NK-92 (cell line): ENCODE data around the gene AURKAIP1.
"Not testable (repeated sequence)": the region's sequence is repeated elsewhere in the genome, so short reads cannot be mapped to it uniquely, and the experiment has no call there.

Experiments used
- DNase-seq: peaks from one replicate; lab custom pipeline; 2025; ENCODE audit not compliant: unreplicated experiment; lab: John Stamatoyannopoulos, UW

The AURKAIP1 gene

GRCh38 chr1:1374929-1375662, at the start of gene AURKAIP1:
Gene AURKAIP1, minus strand, starts transcription at chr1:1375207. Its CDS starts 451 bp downstream, at chr1:1374756.
- DNase-seq = peak; percentile 59

GRCh38 chr1:1424707-1425106, 49.7 kb upstream of the AURKAIP1 start:
- DNase-seq = no peak

- no peak for DNase-seq
These were observed 48.2 kb upstream of the AURKAIP1 start for GRCh38 chr1:1423245-1423597.

GRCh38 chr1:1422465-1423244, 47.6 kb upstream of the AURKAIP1 start:
- DNase-seq = no peak

GRCh38 chr1:1421907-1422464, 47.0 kb upstream of the AURKAIP1 start:
- DNase-seq = no peak

- no peak for DNase-seq
These were observed 46.3 kb upstream of the AURKAIP1 start, which contains the start of gene ANKRD65 for GRCh38 chr1:1421147-1421906. Gene ANKRD65, minus strand, starts transcription at chr1:1421276. Its CDS starts 271 bp downstream, at chr1:1421005.

DNA sequence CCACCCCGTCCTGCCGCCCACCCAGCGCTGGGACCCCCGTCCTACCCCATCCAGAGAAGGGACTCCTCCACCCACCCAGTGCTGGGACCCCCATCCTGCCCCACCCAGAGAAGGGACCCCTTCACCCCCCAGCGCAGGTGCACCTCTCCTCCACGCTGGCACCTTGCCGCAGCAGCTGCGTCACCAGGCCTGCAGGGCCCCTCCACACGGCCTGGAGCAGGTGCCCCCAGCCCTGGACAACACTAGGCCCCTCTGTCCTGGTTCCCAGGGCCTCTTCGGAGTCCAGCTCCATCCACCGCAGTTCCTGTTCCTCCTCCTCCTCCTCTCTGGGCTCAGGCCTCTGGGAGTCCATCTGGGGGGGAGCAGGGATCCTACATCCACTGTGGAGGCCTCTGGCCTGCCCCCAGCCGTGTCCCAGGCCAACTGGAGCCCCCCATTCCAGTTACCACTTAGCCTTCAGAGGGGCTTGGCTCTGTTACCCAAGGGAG, 45.7 kb upstream of the AURKAIP1 start:
- DNase-seq = no peak

- no peak for DNase-seq
These were observed 45.0 kb upstream of the AURKAIP1 start for GRCh38 chr1:1419813-1420653.

DNA sequence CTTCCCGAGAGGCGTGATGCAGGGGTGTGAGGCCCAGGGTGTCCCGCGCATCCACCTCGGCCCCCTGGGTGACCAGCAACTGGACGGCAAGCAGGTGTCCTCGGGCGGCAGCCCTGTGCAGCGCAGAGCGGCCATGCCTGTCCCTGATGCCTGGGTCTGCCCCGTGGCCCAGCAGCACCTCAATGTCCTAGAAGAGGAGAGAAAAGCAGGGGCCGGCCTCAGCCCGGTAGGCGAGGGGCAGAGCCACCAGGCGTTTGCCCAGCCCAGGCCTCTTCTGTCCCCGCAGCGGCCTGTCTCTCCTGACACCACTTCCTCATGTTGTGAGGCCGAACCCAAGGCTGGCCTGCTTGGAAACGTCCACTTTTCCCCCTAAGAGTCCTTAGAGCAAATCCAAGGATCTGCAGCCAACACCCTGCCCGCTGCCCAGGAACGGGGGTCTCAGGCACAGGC, 44.4 kb upstream of the AURKAIP1 start:
- no peak for DNase-seq

DNA sequence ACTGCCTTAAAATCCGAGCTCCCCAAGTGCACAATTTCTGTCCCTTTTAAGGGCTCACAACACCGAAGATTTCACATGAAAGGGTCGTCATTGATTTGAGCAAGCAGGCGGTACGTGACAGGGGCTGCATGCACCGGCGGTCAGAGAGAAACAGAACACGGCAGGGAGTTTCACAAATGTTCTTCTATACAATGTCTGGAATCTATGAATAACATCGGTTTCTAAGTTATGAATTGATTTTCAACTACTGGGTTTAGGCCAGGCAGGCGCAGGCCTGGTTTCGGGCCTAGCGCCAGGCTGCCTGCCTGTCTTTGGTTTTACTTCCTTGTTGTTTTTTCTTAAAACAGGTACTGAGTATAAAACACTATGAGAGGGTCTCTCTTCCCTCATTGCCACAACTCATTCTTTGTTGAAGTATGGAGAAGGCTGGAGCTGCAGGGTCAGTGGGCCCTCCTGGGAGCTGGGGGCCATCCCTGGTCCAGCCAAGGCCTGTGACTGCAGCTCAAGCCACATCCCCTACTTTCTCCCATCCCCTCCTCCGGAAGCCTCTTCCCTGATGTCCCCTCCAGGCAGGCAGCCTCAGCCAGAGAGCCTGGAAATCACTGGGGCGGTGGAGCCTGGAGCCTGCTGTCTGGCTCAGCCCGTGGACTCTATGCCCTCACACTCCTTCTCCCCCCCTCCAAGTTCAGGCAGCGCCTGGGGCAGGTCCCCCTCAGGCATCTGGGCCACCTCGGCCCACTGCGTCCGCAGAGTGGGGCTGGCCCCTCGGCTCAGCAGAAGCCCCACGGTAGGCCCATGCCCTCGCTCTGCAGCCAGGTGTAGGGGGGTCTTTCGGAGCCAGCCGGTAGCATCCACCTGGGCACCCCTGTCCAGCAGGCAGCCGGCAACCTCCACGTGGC, 43.7 kb upstream of the AURKAIP1 start:
- no peak for DNase-seq

DNA sequence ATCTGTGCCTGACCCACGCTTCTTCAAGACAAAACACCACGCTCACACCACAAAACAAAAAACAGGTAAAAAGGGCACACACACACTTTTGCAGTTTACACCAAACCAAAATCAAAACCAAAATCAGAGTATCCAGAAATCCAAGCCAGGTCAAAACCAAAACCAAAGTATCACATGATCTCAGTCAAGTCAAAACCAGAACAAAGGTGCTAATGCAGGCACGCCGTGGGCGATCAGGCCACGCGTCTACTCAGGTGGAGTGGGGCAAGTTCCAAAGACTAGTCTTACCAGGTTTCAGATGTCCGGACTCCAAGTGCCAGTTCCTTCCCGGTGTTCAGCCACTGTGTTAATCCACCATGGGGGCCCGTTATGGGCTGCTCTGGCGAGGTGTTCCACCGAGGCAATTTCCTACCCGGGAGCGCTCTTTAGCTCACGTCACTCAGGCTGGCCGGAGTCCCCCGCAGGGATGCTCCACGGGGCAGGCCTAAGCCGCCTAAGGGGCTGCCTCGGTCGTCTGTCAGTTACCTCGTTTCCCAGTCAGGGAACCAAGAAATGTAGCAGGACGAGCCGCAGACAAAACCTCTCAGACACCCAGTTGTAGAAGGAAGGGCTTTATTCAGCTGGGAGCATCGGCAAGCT, 42.9 kb upstream of the AURKAIP1 start:
- not testable (repeated sequence) for DNase-seq

DNA sequence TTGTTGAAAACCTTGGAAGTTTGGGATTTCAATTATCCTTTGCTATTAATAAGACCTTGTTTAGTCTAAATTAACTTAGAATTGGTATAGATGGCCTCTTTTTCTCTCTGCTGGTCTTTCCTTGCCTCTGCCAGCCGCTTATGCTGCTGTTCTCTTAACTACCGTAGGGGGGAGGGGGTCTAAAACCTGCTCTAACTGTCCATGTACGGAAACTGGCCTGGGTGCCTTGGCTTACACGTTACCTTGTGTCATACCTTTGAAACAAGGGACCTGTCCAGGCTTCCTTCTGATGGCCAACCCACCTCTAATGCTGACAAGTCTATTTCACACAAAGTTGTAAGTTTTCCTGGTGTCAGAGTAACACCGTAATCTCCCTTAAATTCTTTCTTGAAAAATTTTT, 42.4 kb upstream of the AURKAIP1 start:
- not testable (repeated sequence) for DNase-seq

- no peak for DNase-seq
These were observed 40.7 kb upstream of the AURKAIP1 start for GRCh38 chr1:1415751-1416150.

- DNase-seq = not testable (repeated sequence)
These were observed 37.4 kb upstream of the AURKAIP1 start for GRCh38 chr1:1412311-1412902.

DNA sequence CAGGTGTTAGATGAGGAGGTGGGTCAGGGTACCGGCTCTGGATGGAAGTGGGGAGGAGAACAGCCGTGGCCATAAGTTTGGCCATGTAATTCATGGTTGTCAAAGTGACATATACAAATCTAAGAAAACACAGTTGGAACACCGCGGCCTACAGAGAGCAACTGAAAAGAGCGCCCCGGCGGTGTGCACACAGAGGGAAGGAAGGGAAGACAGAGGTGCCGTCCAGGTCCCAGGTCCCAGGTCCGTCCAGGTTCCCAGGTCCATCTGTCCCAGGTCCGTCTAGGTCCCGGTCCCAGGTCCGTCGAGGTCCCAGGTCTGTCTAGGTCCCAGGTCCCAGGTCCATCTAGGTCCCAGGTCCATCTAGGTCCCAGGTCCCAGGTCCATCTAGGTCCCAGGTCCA, 36.6 kb upstream of the AURKAIP1 start:
- DNase-seq = no peak

DNA sequence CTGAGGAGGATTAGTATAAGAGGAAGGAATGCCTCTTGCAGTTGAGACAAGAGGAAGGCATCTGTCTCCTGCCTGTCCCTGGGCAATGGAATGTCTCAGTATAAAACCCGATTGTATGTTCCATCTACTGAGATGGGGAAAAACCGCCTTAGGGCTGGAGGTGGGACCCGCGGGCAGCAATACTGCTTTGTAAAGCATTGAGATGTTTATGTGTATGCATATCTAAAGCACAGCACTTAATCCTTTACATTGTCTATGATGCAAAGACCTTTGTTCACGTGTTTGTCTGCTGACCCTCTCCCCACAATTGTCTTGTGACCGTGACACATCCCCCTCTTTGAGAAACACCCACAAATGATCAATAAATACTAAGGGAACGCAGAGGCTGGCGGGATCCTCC, 35.2 kb upstream of the AURKAIP1 start:
- DNase-seq = not testable (repeated sequence)

DNA sequence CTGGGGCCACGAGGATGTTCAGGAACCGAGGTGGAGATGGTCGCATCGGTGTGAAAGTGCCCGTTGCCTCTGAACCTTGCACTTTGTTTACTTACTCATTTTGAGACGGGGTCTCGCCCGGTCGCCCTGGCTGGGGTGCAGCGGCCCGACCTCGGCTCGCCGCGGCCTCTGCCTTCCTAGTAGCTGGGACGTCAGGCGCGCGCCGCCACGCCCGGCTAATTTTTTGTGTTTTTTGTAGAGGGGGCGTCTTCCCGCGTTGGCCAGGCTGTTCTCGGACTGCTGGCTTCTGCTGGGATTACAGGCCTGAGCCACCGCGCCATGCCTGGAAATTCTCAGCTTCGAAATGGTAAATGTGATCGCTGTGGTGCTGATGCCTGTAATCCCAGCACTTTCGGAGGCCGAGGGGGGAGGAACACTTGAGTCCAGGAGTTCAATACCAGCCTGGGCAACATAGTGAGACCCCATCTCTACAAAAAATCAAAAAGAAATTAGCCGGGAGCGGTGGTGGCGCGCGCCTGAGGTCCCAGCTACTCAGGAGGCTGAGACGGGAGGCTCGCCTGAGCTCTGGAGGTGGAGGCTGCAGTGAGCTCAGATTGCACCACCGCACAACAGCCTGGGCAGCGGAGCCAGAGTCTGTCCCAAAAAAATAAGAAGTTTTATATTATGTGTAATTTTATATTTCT, 32.8 kb upstream of the AURKAIP1 start:
- no peak for DNase-seq
